Gastrocnemius medialis (tissue), 4 donors: Measurements from ENCODE around the gene MEAF6. TPM values are rescaled to one million over a fixed set of nuclear protein-coding genes. Genes with fewer than 3 reads are reported as not detected.

ENCODE experiments used
- ATAC-seq, 2 donors: fragments of 150-250 bp; one replicate each; pipeline ENCODE4 v1.9.1; 2016
- DNase-seq, 2 donors: peaks; one replicate each; pipeline ENCODE4 v3.0.0-alpha.2; 2019
- H3K27ac ChIP-seq, 4 donors: fragments of 200-600 bp; sonication (generic); 1 replicate in 1 of 4; 2 replicates in 3 of 4; pipeline ENCODE4 v1.5.1; 2016 to 2018; ENCODE audit warnings: mild to moderate bottlenecking in 2 of 4, moderate library complexity in 1 of 4
- H3K27me3 ChIP-seq, 3 donors: fragments of 200-600 bp; sonication (generic) in 2 of 3; 1 replicate in 1 of 3; 2 replicates in 2 of 3; pipeline versions ENCODE4 v1.5.1 to v1.6.0; 2016 to 2019; ENCODE audit warnings: mild to moderate bottlenecking in 1 of 3, moderate library complexity in 1 of 3
- H3K36me3 ChIP-seq, 2 donors: fragments of 200-600 bp; sonication (generic) in 1 of 2; one replicate each; pipeline ENCODE4 v1.5.1; 2017 to 2018
- H3K4me1 ChIP-seq, 2 donors: fragments of 200-600 bp; sonication (generic) in 1 of 2; one replicate each; pipeline ENCODE4 v1.5.1; 2016 to 2017; ENCODE audit warnings: mild to moderate bottlenecking in 2 of 2
- H3K4me3 ChIP-seq, 4 donors: fragments of 200-600 bp; sonication (generic) in 3 of 4; 1 replicate in 1 of 4; 2 replicates in 3 of 4; pipeline ENCODE4 v1.5.1; 2016 to 2019; ENCODE audit warnings: mild to moderate bottlenecking in 2 of 4
- H3K9me3 ChIP-seq, 3 donors: fragments of 200-600 bp; sonication (generic) in 2 of 3; 1 replicate in 1 of 3; 2 replicates in 2 of 3; pipeline ENCODE4 v1.5.1; 2016 to 2019
- CTCF ChIP-seq, 5 experiments: fragments of 450-650 bp in 3 of 5; fragments of 200-600 bp in 2 of 5; sonication (generic) in 2 of 5; IDR thresholded peaks in 4 of 5; conservative IDR thresholded peaks in 1 of 5; 1 replicate in 4 of 5; 2 replicates in 1 of 5; pipeline ENCODE4 v1.5.1; 2016 to 2019; ENCODE audit warnings: antibody characterized with exemption in 5 of 5, mild to moderate bottlenecking in 3 of 5, moderate library complexity in 3 of 5
- POLR2A ChIP-seq, 2 donors: fragments of 450-650 bp; IDR thresholded peaks; one replicate each; pipeline ENCODE4 v1.6.1; 2017; ENCODE audit warnings: antibody characterized with exemption in 2 of 2, mild to moderate bottlenecking in 2 of 2, moderate library complexity in 2 of 2
- in situ Hi-C, 4 donors: fragments of 200-750 bp; cut with MboI; loops; one replicate each; pipeline versions ENCODE4 v1.15.0 to v1.8.0; 2017; ENCODE audit warnings: low sequenced_read_pairs in 4 of 4
- intact Hi-C: fragments of 100-400 bp; cut with DNase I; formaldehyde crosslinking; loops from one replicate; pipeline ENCODE4 v1.15.1; 2023; ENCODE audit warnings: low total_unique reads
- total RNA-seq, 4 donors: library from RNA; depleted of rRNA; stranded (reverse); fragments of >200 nt; gene quantifications; one replicate each; pipeline versions ENCODE4 v1.1.0 to v1.2.3, GENCODE V29; 2016

The MEAF6 gene
- total RNA-seq, 4 donors from 2014 or later: 72.1 to 81.0 (median 74.5) TPM

GRCh38 chr1:37501661-37502060 lies 12.9 kb downstream of the MEAF6 start:
- in situ Hi-C loops: no loop called here
- Histone ChIP-seq H3K27me3 (no peaks in the 10 kb centered on the region), H3K36me3 (peaks cover 0 to 23% of the 10 kb centered on the region in 2 donors), H3K4me1 (peaks cover 10 to 12% of the 10 kb centered on the region in 2 donors), H3K27ac (no peak overlapping the region), H3K4me3 (no peak overlapping the region), H3K9me3 (no peaks in the 10 kb centered on the region)
- DNase-seq (no peak), ATAC-seq (no peak)
- no peak for TF ChIP-seq CTCF (IDR thresholded peaks at IDR 0.05 in 4 of 5, conservative IDR thresholded peaks at IDR 0.05 in 1 of 5)
- TF ChIP-seq POLR2A (IDR thresholded peaks at IDR 0.05): no peak
- intact Hi-C loops: no loop called here

DNA sequence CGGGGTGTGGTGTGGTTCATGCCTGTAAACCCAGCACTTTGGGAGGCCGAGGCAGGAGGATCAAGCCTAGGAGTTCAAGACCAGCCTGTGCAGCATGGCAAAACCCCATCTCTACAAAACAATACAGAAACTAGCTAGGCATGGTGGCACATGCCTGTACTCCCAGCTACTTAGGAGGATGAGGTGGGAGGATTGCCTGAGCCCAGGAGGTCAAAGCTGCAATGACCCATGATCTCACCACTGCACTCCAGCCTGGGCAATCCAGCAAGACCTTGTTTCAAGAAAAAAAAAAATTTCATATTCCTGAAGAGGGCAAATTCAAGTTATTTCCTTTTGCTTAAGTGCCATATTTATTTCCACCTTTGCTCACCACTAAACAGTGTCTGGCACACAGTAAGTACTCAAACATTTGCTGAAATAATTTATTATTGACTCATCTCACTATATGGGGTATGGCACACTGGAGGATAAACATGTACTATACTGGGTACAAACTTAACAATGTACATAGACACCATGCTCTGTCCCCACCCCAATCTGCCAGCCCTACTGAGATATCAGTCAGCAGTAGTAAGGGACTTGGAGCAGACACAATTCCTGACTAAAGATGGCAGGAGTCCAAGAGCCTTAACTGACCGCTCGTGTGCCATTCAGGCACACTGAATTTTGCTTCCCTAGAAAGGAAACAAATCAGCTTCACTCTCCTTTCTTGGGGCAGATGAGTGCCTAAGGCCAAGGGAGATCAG lies 15.5 kb downstream of the MEAF6 start:
- H3K9me3 ChIP-seq: no peaks in the 10 kb centered on the region
- H3K4me1 ChIP-seq: peaks cover 10 to 12% of the 10 kb centered on the region in 2 donors
- no peak overlapping the region for H3K4me3 ChIP-seq
- H3K27me3 ChIP-seq: no peaks in the 10 kb centered on the region
- TF ChIP-seq CTCF (IDR thresholded peaks at IDR 0.05 in 4 of 5, conservative IDR thresholded peaks at IDR 0.05 in 1 of 5): no peak
- TF ChIP-seq POLR2A (IDR thresholded peaks at IDR 0.05): no peak
- peaks cover 0 to 26% of the 10 kb centered on the region in 2 donors for H3K36me3 ChIP-seq
- intact Hi-C loops: no loop called here
- peak in 1 of 2 donors; percentile 46 for DNase-seq
- in situ Hi-C loops: no loop called here
- ATAC-seq: peak; percentile 94 to 96
- peak overlapping the region; percentile 64 to 76 (median 67) for H3K27ac ChIP-seq

GRCh38 chr1:37497832-37498231 lies 16.7 kb downstream of the MEAF6 start:
- Histone ChIP-seq H3K27ac (peak overlapping the region in 1 of 4 donors; percentile 67), H3K27me3 (no peaks in the 10 kb centered on the region), H3K4me1 (peaks cover 10 to 12% of the 10 kb centered on the region in 2 donors), H3K4me3 (no peak overlapping the region), H3K9me3 (no peaks in the 10 kb centered on the region), H3K36me3 (peaks cover 0 to 33% of the 10 kb centered on the region in 2 donors)
- DNase-seq (no peak), ATAC-seq (no peak)
- in situ Hi-C loops (no loop called here), intact Hi-C loops (no loop called here)
- no peak for TF ChIP-seq POLR2A (IDR thresholded peaks at IDR 0.05)
- TF ChIP-seq CTCF (IDR thresholded peaks at IDR 0.05 in 4 of 5, conservative IDR thresholded peaks at IDR 0.05 in 1 of 5): no peak

GRCh38 chr1:37495875-37496274 lies 18.7 kb downstream of the MEAF6 start:
- Histone ChIP-seq H3K27me3 (no peaks in the 10 kb centered on the region), H3K9me3 (no peaks in the 10 kb centered on the region), H3K36me3 (peaks cover 0 to 35% of the 10 kb centered on the region in 2 donors), H3K4me3 (no peak overlapping the region), H3K27ac (no peak overlapping the region), H3K4me1 (peaks cover 10 to 12% of the 10 kb centered on the region in 2 donors)
- ATAC-seq: no peak
- no peak for DNase-seq
- intact Hi-C loops (no loop called here), in situ Hi-C loops (no loop called here)
- no peak for TF ChIP-seq POLR2A (IDR thresholded peaks at IDR 0.05)
- no peak for TF ChIP-seq CTCF (IDR thresholded peaks at IDR 0.05 in 4 of 5, conservative IDR thresholded peaks at IDR 0.05 in 1 of 5)
